Measurements from ENCODE around the gene PSMF1.

PSMF1 gene

GRCh38 chr20:1185790-1186334 lies 67.5 kb downstream of the PSMF1 start:
- Histone ChIP-seq H3K27me3 (replicated peaks; ENCODE audit: insufficient read depth, low read length) (no peaks in the 10 kb centered on the region), H3F3A (ENCODE audit: insufficient read depth, low read length) (no peaks in the 10 kb centered on the region), H3K4me2 (ENCODE audit: low read depth, low read length) (peak overlapping the region; percentile 70; the same call in 1 of the 2 replicates), H2AFZ (ENCODE audit: low read length) (peak overlapping the region; percentile 36; the same call in 1 of the 2 replicates), H3K4me3 (ENCODE audit: low read length) (peak overlapping the region; percentile 42), H3K79me2 (ENCODE audit: low read length) (no peaks in the 10 kb centered on the region), H3K9me3 (replicated peaks; ENCODE audit: insufficient read depth, low read length) (no peaks in the 10 kb centered on the region), H3K36me3 (replicated peaks; ENCODE audit: insufficient read depth, low read length) (no peaks in the 10 kb centered on the region), H4K20me1 (ENCODE audit: insufficient read depth, low read length) (no peaks in the 10 kb centered on the region), H3K27ac (ENCODE audit: low read length) (no peak overlapping the region), H3K9me2 (replicated peaks; ENCODE audit: insufficient read depth, low read length) (no peaks in the 10 kb centered on the region), H3K9ac (ENCODE audit: low read length) (no peak overlapping the region), H3K4me1 (ENCODE audit: low read length) (peaks cover 4% of the 10 kb centered on the region; the same call in 1 of the 2 replicates)
- no peak for TF ChIP-seq EZH2phosphoT487 (IDR thresholded peaks at IDR 0.05; ENCODE audit: low read length)
- TF ChIP-seq, protein P1, sequence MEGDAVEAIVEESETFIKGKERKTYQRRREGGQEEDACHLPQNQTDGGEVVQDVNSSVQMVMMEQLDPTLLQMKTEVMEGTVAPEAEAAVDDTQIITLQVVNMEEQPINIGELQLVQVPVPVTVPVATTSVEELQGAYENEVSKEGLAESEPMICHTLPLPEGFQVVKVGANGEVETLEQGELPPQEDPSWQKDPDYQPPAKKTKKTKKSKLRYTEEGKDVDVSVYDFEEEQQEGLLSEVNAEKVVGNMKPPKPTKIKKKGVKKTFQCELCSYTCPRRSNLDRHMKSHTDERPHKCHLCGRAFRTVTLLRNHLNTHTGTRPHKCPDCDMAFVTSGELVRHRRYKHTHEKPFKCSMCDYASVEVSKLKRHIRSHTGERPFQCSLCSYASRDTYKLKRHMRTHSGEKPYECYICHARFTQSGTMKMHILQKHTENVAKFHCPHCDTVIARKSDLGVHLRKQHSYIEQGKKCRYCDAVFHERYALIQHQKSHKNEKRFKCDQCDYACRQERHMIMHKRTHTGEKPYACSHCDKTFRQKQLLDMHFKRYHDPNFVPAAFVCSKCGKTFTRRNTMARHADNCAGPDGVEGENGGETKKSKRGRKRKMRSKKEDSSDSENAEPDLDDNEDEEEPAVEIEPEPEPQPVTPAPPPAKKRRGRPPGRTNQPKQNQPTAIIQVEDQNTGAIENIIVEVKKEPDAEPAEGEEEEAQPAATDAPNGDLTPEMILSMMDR (IDR thresholded peaks at IDR 0.05; ENCODE audit: low read length), result peak; percentile 63
- peak; percentile 69 for DNase-seq

- Histone ChIP-seq H4K20me1 (ENCODE audit: insufficient read depth, low read length) (no peaks in the 10 kb centered on the region), H2AFZ (ENCODE audit: low read length) (0 out of 2 replicates have a peak overlapping the region, but pooled peaks have one; percentile 36), H3K9me2 (replicated peaks; ENCODE audit: insufficient read depth, low read length) (no peaks in the 10 kb centered on the region), H3K4me3 (ENCODE audit: low read length) (peak overlapping the region; percentile 42; the same call in 1 of the 2 replicates), H3K9me3 (replicated peaks; ENCODE audit: insufficient read depth, low read length) (no peaks in the 10 kb centered on the region), H3K9ac (ENCODE audit: low read length) (no peak overlapping the region), H3K79me2 (ENCODE audit: low read length) (no peaks in the 10 kb centered on the region), H3F3A (ENCODE audit: insufficient read depth, low read length) (no peaks in the 10 kb centered on the region), H3K4me1 (ENCODE audit: low read length) (peaks cover 4% of the 10 kb centered on the region; the same call in 1 of the 2 replicates), H3K27ac (ENCODE audit: low read length) (no peak overlapping the region), H3K27me3 (replicated peaks; ENCODE audit: insufficient read depth, low read length) (no peaks in the 10 kb centered on the region), H3K4me2 (ENCODE audit: low read depth, low read length) (peak overlapping the region; percentile 70; the same call in 1 of the 2 replicates), H3K36me3 (replicated peaks; ENCODE audit: insufficient read depth, low read length) (no peaks in the 10 kb centered on the region)
- TF ChIP-seq, protein P1 (IDR thresholded peaks at IDR 0.05; ENCODE audit: low read length), result no peak
- no peak for TF ChIP-seq EZH2phosphoT487 (IDR thresholded peaks at IDR 0.05; ENCODE audit: low read length)
- no peak for TF ChIP-seq EZH2 (optimal IDR thresholded peaks at IDR 0.05; ENCODE audit: low read depth, low read length)
- DNase-seq, result no peak
These were observed 68.1 kb downstream of the PSMF1 start for GRCh38 chr20:1186367-1186991.

- no peaks in the 10 kb centered on the region for H3K79me2 ChIP-seq (ENCODE audit: low read length)
- no peaks in the 10 kb centered on the region for H3K27me3 ChIP-seq (replicated peaks; ENCODE audit: insufficient read depth, low read length)
- H3K36me3 ChIP-seq (replicated peaks; ENCODE audit: insufficient read depth, low read length), result no peaks in the 10 kb centered on the region
- no peak overlapping the region for H3K4me2 ChIP-seq (ENCODE audit: low read depth, low read length)
- H3F3A ChIP-seq (ENCODE audit: insufficient read depth, low read length), result no peaks in the 10 kb centered on the region
- H2AFZ ChIP-seq (ENCODE audit: low read length), result no peak overlapping the region
- H3K9me2 ChIP-seq (replicated peaks; ENCODE audit: insufficient read depth, low read length), result no peaks in the 10 kb centered on the region
- TF ChIP-seq EZH2phosphoT487 (IDR thresholded peaks at IDR 0.05; ENCODE audit: low read length), result no peak
- no peak for TF ChIP-seq EZH2 (optimal IDR thresholded peaks at IDR 0.05; ENCODE audit: low read depth, low read length)
- TF ChIP-seq, protein P1 (IDR thresholded peaks at IDR 0.05; ENCODE audit: low read length), result no peak
- H3K27ac ChIP-seq (ENCODE audit: low read length), result no peak overlapping the region
- no peak overlapping the region for H3K9ac ChIP-seq (ENCODE audit: low read length)
- no peaks in the 10 kb centered on the region for H3K9me3 ChIP-seq (replicated peaks; ENCODE audit: insufficient read depth, low read length)
- no peak for DNase-seq
- no peak overlapping the region for H3K4me3 ChIP-seq (ENCODE audit: low read length)
- no peaks in the 10 kb centered on the region for H4K20me1 ChIP-seq (ENCODE audit: insufficient read depth, low read length)
- peaks cover 4% of the 10 kb centered on the region; the same call in 1 of the 2 replicates for H3K4me1 ChIP-seq (ENCODE audit: low read length)
These were observed 69.3 kb downstream of the PSMF1 start for GRCh38 chr20:1187605-1188171.

Data from MM.1S (cell line).